ENCODE data around the gene CYP27A1. TPM values are rescaled to one million over a fixed set of nuclear protein-coding genes. Genes with fewer than 3 reads are reported as not detected.

The CYP27A1 gene
- total RNA-seq, 1 donor: 4.7 TPM

- H3K4me3 ChIP-seq (ENCODE audit: low read depth, low read length): no peak overlapping the region
- no peak for DNase-seq (ENCODE audit: low read depth)
- TF ChIP-seq, protein P1, sequence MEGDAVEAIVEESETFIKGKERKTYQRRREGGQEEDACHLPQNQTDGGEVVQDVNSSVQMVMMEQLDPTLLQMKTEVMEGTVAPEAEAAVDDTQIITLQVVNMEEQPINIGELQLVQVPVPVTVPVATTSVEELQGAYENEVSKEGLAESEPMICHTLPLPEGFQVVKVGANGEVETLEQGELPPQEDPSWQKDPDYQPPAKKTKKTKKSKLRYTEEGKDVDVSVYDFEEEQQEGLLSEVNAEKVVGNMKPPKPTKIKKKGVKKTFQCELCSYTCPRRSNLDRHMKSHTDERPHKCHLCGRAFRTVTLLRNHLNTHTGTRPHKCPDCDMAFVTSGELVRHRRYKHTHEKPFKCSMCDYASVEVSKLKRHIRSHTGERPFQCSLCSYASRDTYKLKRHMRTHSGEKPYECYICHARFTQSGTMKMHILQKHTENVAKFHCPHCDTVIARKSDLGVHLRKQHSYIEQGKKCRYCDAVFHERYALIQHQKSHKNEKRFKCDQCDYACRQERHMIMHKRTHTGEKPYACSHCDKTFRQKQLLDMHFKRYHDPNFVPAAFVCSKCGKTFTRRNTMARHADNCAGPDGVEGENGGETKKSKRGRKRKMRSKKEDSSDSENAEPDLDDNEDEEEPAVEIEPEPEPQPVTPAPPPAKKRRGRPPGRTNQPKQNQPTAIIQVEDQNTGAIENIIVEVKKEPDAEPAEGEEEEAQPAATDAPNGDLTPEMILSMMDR (IDR thresholded peaks at IDR 0.05; ENCODE audit: insufficient read depth, low read depth, low read length): no peak
These were observed 1.7 kb downstream of the CYP27A1 start for GRCh38 chr2:218783688-218784087.

- H3K4me3 ChIP-seq (ENCODE audit: low read depth, low read length): no peak overlapping the region
- no peak for DNase-seq (ENCODE audit: low read depth)
- TF ChIP-seq, protein P1 (IDR thresholded peaks at IDR 0.05; ENCODE audit: insufficient read depth, low read depth, low read length): no peak
These were observed 3.2 kb downstream of the CYP27A1 start for GRCh38 chr2:218785103-218785502.

GRCh38 chr2:218786133-218786532 lies 4.2 kb downstream of the CYP27A1 start:
- no peak overlapping the region for H3K4me3 ChIP-seq (ENCODE audit: low read depth, low read length)
- TF ChIP-seq, protein P1 (IDR thresholded peaks at IDR 0.05; ENCODE audit: insufficient read depth, low read depth, low read length): no peak
- DNase-seq (ENCODE audit: low read depth): no peak

DNA sequence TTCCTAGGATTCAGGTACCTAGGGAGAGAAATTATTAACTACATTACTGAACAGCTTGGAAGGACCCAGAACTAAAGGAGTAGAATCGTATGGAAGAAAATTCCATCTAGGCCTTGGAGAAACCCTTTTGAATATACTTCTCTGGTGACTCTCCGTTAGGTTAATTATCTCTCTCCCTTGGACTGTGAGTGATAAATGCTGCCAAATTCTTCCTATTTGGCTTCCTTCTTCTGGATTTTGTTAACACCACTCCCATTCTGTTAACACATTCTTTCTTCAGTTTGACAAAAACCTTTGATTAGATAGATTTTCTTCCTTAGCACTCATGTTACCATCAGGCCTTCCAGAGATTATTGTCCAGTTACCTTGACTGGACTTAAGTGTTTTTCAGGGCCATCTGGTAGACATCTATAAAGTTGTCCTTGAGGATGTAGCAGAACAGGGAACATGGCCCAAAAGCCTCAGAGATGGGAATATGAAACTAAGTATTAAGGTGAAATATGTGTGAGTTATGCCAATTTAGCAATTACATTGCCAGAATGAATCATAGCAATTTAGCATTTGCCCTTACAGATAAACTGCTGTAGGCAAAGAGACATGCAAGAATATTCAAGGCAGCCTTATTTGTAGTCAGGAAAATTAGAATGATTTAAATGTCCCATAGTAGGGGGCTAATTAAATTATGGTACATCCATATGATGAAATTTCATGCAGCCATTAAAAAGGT lies 6.7 kb downstream of the CYP27A1 start:
- no peak for DNase-seq (ENCODE audit: low read depth)
- TF ChIP-seq, protein P1 (IDR thresholded peaks at IDR 0.05; ENCODE audit: insufficient read depth, low read depth, low read length): no peak
- no peak overlapping the region for H3K4me3 ChIP-seq (ENCODE audit: low read depth, low read length)

GRCh38 chr2:218792433-218792832 lies 10.5 kb downstream of the CYP27A1 start:
- H3K4me3 ChIP-seq (ENCODE audit: low read depth, low read length): no peak overlapping the region
- no peak for DNase-seq (ENCODE audit: low read depth)
- TF ChIP-seq, protein P1 (IDR thresholded peaks at IDR 0.05; ENCODE audit: insufficient read depth, low read depth, low read length): no peak

DNA sequence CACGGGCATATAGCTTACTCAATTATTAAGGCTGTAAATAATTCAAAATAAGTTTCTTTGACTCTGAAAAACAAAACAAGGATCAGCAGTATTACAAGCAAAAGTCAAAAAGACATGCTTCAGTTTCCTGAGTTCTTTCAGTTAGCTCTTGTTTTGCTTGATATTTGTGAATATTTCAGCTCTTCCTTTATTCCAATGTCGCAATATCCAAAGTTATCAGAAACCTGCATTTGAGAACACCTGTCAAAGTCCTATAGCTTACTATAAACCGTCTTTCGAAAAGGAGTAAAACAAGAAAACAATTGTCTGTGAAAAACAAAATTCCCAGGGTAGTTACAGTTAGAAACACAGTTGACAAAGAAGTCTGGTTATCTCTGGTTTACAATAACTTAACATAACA lies 14.7 kb downstream of the CYP27A1 start:
- no peak for DNase-seq (ENCODE audit: low read depth)
- TF ChIP-seq, protein P1 (IDR thresholded peaks at IDR 0.05; ENCODE audit: insufficient read depth, low read depth, low read length): no peak
- H3K4me3 ChIP-seq (ENCODE audit: low read depth, low read length): no peak overlapping the region

Data from fibroblast of villous mesenchyme (primary cell).